Heart left ventricle (tissue), 13 donors: Measurements from ENCODE around the gene STC2.
A peak's percentile ranks its signal among the peaks of the same experiment; 100 is the strongest.

Experiments
- POLR2A ChIP-seq, 2 donors: fragments of 450-650 bp; IDR thresholded peaks; one replicate each; pipeline ENCODE4 v1.6.1; 2017; ENCODE audit warnings: antibody characterized with exemption in 2 of 2, mild to moderate bottlenecking in 2 of 2, moderate library complexity in 2 of 2
- TF ChIP-seq, protein P1 (sequence below), 12 donors: fragments of 200-600 bp; sonication (generic) in 4 of 12; IDR thresholded peaks; one replicate each; pipeline versions ENCODE4 v1.5.0 to v1.8.0; 2018 to 2022; ENCODE audit warnings: antibody characterized with exemption in 12 of 12, mild to moderate bottlenecking in 5 of 12
- donor health status: ischemic (EF 13 %, LVEDD 7.1; RV severe dilation, severe dysfunction).
- donor health status: DM: no; HTN: yes; CAD: no.
- donor health status: DM: no; HTN: no; CAD: no.
- donor health status: ischemic (EF 25% LVEDD 6.9; RV normal size, moderate dysfunction).
- donor health status: ischemic (EF 25% LVEDD 5.7; RV mildly dilated, moderate dysfunction).
- donor health status: ischemic (EF 35%, LVEDD 5.7; RV mildly dilated, moderate dysfunction).
- donor health status: nonischemic (EF 11% LVEDD 7.7; RV severe dilation, severe dysfunction).
- donor health status: DM: yes; HTN: yes; CAD: no.
- donor health status: PGD.
- donor health status: ischemic (EF 29% LVEDD 5.4; RV normal size, mild dysfunction).
- donor health status: nonischemic (EF 23%, LVEDD 6.1; RV moderate dilation, normal function).

DNA sequence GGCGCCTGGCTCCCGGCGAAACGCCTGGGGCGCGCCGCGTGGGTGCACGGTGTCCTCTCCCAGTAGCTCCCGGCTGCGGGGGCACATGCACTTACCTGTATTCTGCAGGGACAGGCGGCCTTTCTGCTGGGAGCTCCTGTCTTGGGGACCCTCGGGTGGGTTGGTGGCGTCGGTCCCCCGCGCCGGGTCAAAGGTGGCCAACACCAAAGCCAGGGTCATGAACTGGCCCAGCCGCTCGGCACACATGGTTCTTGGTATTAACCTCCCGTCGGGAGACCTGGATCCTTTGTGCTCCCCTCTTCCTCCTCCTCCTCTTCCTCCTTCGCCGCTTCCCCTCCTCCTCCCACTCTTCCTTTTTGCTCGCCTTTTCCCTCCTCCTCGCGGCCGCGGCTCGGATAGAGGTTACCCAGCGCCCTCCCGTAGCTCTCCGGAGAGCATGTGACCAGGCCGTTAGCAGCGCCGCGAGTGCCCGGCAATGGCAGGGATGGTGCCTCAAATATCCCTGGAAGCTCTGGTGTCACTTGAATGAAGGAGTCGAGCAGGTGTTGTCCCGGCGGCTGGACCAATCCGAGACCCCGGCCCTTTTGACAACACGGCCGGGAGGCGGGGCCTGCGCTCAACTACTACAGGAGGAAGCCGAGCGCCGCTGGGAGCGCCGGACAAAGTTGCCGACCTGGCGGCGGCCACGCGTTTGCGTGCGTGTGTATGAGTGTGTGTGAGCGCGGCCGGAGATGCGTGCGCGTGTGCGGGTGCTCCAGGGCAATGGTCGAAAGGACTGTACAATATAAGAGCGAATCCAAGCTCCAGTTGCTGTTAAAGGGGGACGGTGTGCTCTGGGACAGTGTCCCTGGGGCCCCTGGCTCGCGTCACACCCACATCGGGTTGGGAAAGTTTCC, at the start of gene STC2:
- TF ChIP-seq, protein P1, sequence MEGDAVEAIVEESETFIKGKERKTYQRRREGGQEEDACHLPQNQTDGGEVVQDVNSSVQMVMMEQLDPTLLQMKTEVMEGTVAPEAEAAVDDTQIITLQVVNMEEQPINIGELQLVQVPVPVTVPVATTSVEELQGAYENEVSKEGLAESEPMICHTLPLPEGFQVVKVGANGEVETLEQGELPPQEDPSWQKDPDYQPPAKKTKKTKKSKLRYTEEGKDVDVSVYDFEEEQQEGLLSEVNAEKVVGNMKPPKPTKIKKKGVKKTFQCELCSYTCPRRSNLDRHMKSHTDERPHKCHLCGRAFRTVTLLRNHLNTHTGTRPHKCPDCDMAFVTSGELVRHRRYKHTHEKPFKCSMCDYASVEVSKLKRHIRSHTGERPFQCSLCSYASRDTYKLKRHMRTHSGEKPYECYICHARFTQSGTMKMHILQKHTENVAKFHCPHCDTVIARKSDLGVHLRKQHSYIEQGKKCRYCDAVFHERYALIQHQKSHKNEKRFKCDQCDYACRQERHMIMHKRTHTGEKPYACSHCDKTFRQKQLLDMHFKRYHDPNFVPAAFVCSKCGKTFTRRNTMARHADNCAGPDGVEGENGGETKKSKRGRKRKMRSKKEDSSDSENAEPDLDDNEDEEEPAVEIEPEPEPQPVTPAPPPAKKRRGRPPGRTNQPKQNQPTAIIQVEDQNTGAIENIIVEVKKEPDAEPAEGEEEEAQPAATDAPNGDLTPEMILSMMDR (IDR thresholded peaks at IDR 0.05) = no peak
- TF ChIP-seq POLR2A (IDR thresholded peaks at IDR 0.05) = peak in 1 of 2 donors; percentile 58
